ENCODE measurements around the gene GABBR1. TPM values are rescaled to one million over a fixed set of nuclear protein-coding genes. Genes with fewer than 3 reads are reported as not detected.

The GABBR1 gene
- polyA plus RNA-seq, 1 donor (not counting 4 experiments of a cell fraction or from before 2014, with no cell fraction given) = 18.9 TPM

DNA sequence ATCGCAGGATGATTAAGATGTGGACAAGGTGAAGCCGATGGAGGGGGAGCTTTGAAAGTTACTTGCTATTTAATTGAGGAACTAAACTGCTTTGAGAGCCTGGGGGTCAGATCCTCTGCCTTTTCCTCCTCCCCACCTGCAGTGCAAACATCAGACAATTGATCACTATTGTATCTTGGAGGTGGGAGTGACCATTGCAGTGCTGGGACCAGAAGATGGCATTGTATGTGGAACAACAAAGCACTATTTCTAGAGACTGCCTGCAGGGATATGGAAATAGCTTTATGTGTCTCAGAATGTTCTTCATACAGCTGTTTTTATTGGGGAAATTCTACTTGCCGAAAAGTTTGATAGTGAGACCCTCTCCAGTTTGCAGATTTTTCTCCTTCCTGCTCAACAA, 28.1 kb upstream of the GABBR1 start:
- Histone ChIP-seq H2AFZ (ENCODE audit: control insufficient read depth, low read length) (no peak overlapping the region), H3K36me3 (ENCODE audit: control insufficient read depth in 2 of 2, extremely low read depth in 1 of 2, insufficient read depth in 2 of 2, low read length in 2 of 2) (no peaks in the 10 kb centered on the region), H3K9me3 (ENCODE audit: control insufficient read depth, low read depth, low read length) (no peaks in the 10 kb centered on the region), H3K9me1 (ENCODE audit: control insufficient read depth, extremely low read depth, insufficient read depth, low read length) (no peaks in the 10 kb centered on the region), H3K4me3 (ENCODE audit: control insufficient read depth in 2 of 3, extremely low read depth in 1 of 3, insufficient read depth in 2 of 3, low read depth in 1 of 3, low read length in 3 of 3) (no peak overlapping the region), H3K9ac (ENCODE audit: control insufficient read depth, extremely low read depth, insufficient read depth, low read length) (no peak overlapping the region), H3K27ac (ENCODE audit: control insufficient read depth, insufficient read depth, low read length) (no peak overlapping the region), H3K4me1 (ENCODE audit: control insufficient read depth, extremely low read depth, insufficient read depth, low read length) (peaks cover 11% of the 10 kb centered on the region), H4K20me1 (ENCODE audit: control insufficient read depth, extremely low read depth, insufficient read depth, low read length) (no peaks in the 10 kb centered on the region), H3K27me3 (ENCODE audit: control insufficient read depth, extremely low read depth, insufficient read depth, low read length) (no peaks in the 10 kb centered on the region), H3K4me2 (ENCODE audit: control insufficient read depth, extremely low read depth, insufficient read depth, low read depth, low read length) (no peak overlapping the region), H3K79me2 (ENCODE audit: control insufficient read depth, insufficient read depth, low read length) (no peaks in the 10 kb centered on the region)
- FAIRE-seq (no peak), DNase-seq (ENCODE audit: low read depth, low spot score) (no peak)
- dilution Hi-C loops (cut with MboI; ENCODE audit: extremely low pct_ligation_motif_present, low sequenced_read_pairs) = no loop called here
- TF ChIP-seq, protein P1, sequence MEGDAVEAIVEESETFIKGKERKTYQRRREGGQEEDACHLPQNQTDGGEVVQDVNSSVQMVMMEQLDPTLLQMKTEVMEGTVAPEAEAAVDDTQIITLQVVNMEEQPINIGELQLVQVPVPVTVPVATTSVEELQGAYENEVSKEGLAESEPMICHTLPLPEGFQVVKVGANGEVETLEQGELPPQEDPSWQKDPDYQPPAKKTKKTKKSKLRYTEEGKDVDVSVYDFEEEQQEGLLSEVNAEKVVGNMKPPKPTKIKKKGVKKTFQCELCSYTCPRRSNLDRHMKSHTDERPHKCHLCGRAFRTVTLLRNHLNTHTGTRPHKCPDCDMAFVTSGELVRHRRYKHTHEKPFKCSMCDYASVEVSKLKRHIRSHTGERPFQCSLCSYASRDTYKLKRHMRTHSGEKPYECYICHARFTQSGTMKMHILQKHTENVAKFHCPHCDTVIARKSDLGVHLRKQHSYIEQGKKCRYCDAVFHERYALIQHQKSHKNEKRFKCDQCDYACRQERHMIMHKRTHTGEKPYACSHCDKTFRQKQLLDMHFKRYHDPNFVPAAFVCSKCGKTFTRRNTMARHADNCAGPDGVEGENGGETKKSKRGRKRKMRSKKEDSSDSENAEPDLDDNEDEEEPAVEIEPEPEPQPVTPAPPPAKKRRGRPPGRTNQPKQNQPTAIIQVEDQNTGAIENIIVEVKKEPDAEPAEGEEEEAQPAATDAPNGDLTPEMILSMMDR (optimal IDR thresholded peaks at IDR 0.05 in 1 of 3, IDR thresholded peaks at IDR 0.05 in 1 of 3, conservative IDR thresholded peaks at IDR 0.05 in 1 of 3; ENCODE audit: extremely low read depth in 1 of 3, insufficient read depth in 2 of 3, low read length in 3 of 3) = no peak
- no peak for TF ChIP-seq EZH2 (IDR thresholded peaks at IDR 0.05; ENCODE audit: low read length)

DNA sequence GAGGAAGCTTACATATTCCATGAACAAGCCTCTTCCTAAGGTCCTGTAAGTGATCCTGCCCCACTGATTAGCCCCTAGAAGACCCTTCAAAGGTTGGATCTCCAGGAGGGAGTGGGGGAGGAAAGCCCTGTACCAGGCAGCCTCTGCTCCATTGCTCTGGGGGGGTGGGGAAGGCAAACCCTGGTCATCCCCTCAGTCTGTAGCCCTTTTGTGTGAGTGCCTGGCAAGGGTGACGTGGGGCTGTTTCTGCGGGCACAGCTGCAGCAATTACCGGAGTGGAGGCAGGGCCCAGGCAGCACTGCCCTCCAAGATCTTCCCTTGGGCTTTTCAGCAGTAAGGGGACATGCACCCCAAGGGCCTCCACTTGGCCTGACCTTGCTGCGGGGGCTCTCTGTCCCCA, 23.8 kb upstream of the GABBR1 start, which contains the start of gene MOG:
TSS of gene MOG (plus strand) at position 295 of the 400 bp plus-strand sequence. CDS start 118 bp downstream, outside the sequence.
- H3K9me3 ChIP-seq (ENCODE audit: control insufficient read depth, low read depth, low read length) = no peaks in the 10 kb centered on the region
- H3K9ac ChIP-seq (ENCODE audit: control insufficient read depth, extremely low read depth, insufficient read depth, low read length) = no peak within 1 kb of the TSS
- no peak for FAIRE-seq
- TF ChIP-seq, protein P1 (optimal IDR thresholded peaks at IDR 0.05 in 1 of 3, IDR thresholded peaks at IDR 0.05 in 1 of 3, conservative IDR thresholded peaks at IDR 0.05 in 1 of 3; ENCODE audit: extremely low read depth in 1 of 3, insufficient read depth in 2 of 3, low read length in 3 of 3) = no peak
- no peak for TF ChIP-seq EZH2 (IDR thresholded peaks at IDR 0.05; ENCODE audit: low read length)
- dilution Hi-C loops (cut with MboI; ENCODE audit: extremely low pct_ligation_motif_present, low sequenced_read_pairs) = no loop called here
- H3K27ac ChIP-seq (ENCODE audit: control insufficient read depth, insufficient read depth, low read length) = no peak within 1 kb of the TSS
- DNase-seq (ENCODE audit: low read depth, low spot score) = no peak
- no peak within 1 kb of the TSS for H3K4me2 ChIP-seq (ENCODE audit: control insufficient read depth, extremely low read depth, insufficient read depth, low read depth, low read length)
- H3K4me1 ChIP-seq (ENCODE audit: control insufficient read depth, extremely low read depth, insufficient read depth, low read length) = peaks cover 2% of the 10 kb centered on the region
- no peak within 1 kb of the TSS for H2AFZ ChIP-seq (ENCODE audit: control insufficient read depth, low read length)
- no peaks in the 10 kb centered on the region for H3K79me2 ChIP-seq (ENCODE audit: control insufficient read depth, insufficient read depth, low read length)
- H4K20me1 ChIP-seq (ENCODE audit: control insufficient read depth, extremely low read depth, insufficient read depth, low read length) = no peaks in the 10 kb centered on the region
- H3K27me3 ChIP-seq (ENCODE audit: control insufficient read depth, extremely low read depth, insufficient read depth, low read length) = no peaks in the 10 kb centered on the region
- H3K9me1 ChIP-seq (ENCODE audit: control insufficient read depth, extremely low read depth, insufficient read depth, low read length) = no peaks in the 10 kb centered on the region
- no peaks in the 10 kb centered on the region for H3K36me3 ChIP-seq (ENCODE audit: control insufficient read depth in 2 of 2, extremely low read depth in 1 of 2, insufficient read depth in 2 of 2, low read length in 2 of 2)
- H3K4me3 ChIP-seq (ENCODE audit: control insufficient read depth in 2 of 3, extremely low read depth in 1 of 3, insufficient read depth in 2 of 3, low read depth in 1 of 3, low read length in 3 of 3) = no peak within 1 kb of the TSS

Data from keratinocyte (primary cell).